ENCODE data around the gene PTGDS. TPM values are rescaled to one million over a fixed set of nuclear protein-coding genes. Genes with fewer than 3 reads are reported as not detected.
A peak's percentile ranks its signal among the peaks of the same experiment; 100 is the strongest.

PTGDS gene
- total and polyA plus RNA-seq, 2 experiments from 2014 or later: 0.25 TPM; not detected in 1

- TF ChIP-seq EZH2phosphoT487 (IDR thresholded peaks at IDR 0.05; ENCODE audit: insufficient read depth, low read depth): no peak
- TF ChIP-seq EZH2 (IDR thresholded peaks at IDR 0.05; ENCODE audit: insufficient read depth, poor library complexity, severe bottlenecking): no peak
- DNase-seq: peak; percentile 69
- H3K4me2 ChIP-seq (ENCODE audit: unreplicated experiment): peak within 1 kb of the TSS; percentile 46
Observed at GRCh38 chr9:136996361-136997292, 19.3 kb downstream of the PTGDS start, which contains the start of gene CLIC3. Gene CLIC3, minus strand, starts transcription at chr9:136996568. Its CDS starts 25 bp downstream, at chr9:136996543.

GRCh38 chr9:136997371-136997770, 20.1 kb downstream of the PTGDS start:
- 86 to 88% methylated on average over 10 of the region's 10 CpGs for WGBS, 2 experiments (ENCODE audit: low coverage in 1 of 2, low lambda C conversion rate in 2 of 2, missing lambda C conversion rate in 2 of 2)
- Histone ChIP-seq H3K9me3 (ENCODE audit: low read depth) (no peaks in the 10 kb centered on the region), H4K20me1 (ENCODE audit: insufficient read depth) (no peaks in the 10 kb centered on the region), H3K27me3 (replicated peaks; ENCODE audit: insufficient read depth) (no peaks in the 10 kb centered on the region), H3K36me3 (ENCODE audit: low read depth) (no peaks in the 10 kb centered on the region), H3K4me3 (no peak overlapping the region), H3K9ac (no peak overlapping the region), H2AFZ (no peak overlapping the region), H3K9me2 (ENCODE audit: insufficient read depth) (no peaks in the 10 kb centered on the region), H3K27ac (no peak overlapping the region), H3F3A (ENCODE audit: insufficient read depth) (peaks cover 10% of the 10 kb centered on the region; the same call in 1 of the 2 replicates), H3K79me2 (ENCODE audit: insufficient read depth) (0 out of 2 replicates have a peak, but pooled peaks cover 4% of the 10 kb centered on the region), H3K4me2 (ENCODE audit: unreplicated experiment) (no peak overlapping the region), H3K4me1 (ENCODE audit: insufficient read depth) (peaks cover 26% of the 10 kb centered on the region)
- in situ Hi-C loops (cut with MboI): no loop called here
- DNase-seq: no peak
- no peak for TF ChIP-seq EZH2 (IDR thresholded peaks at IDR 0.05; ENCODE audit: insufficient read depth, poor library complexity, severe bottlenecking)
- TF ChIP-seq EZH2phosphoT487 (IDR thresholded peaks at IDR 0.05; ENCODE audit: insufficient read depth, low read depth): no peak

More at GRCh38 chr9:136996361-136997292, 19.3 kb downstream of the PTGDS start, which contains the start of gene CLIC3:
- no peaks in the 10 kb centered on the region for H3K9me3 ChIP-seq (ENCODE audit: low read depth)
- peaks cover 10% of the 10 kb centered on the region; the same call in 1 of the 2 replicates for H3F3A ChIP-seq (ENCODE audit: insufficient read depth)
- peak within 1 kb of the TSS; percentile 28 for H3K27ac ChIP-seq
- H3K9me2 ChIP-seq (ENCODE audit: insufficient read depth): no peaks in the 10 kb centered on the region
- peak within 1 kb of the TSS; percentile 47 for H2AFZ ChIP-seq
- 19 to 22% methylated on average over 25 to 35 of the region's 35 CpGs for WGBS, 2 experiments (ENCODE audit: low coverage in 1 of 2, low lambda C conversion rate in 2 of 2, missing lambda C conversion rate in 2 of 2)
- in situ Hi-C loops (cut with MboI): no loop called here
- H3K36me3 ChIP-seq (ENCODE audit: low read depth): no peaks in the 10 kb centered on the region
- H3K4me3 ChIP-seq: peak within 1 kb of the TSS; percentile 57
- H3K27me3 ChIP-seq (replicated peaks; ENCODE audit: insufficient read depth): no peaks in the 10 kb centered on the region
- peak within 1 kb of the TSS; percentile 52 for H3K9ac ChIP-seq
- 0 out of 2 replicates have a peak, but pooled peaks cover 4% of the 10 kb centered on the region for H3K79me2 ChIP-seq (ENCODE audit: insufficient read depth)
- no peaks in the 10 kb centered on the region for H4K20me1 ChIP-seq (ENCODE audit: insufficient read depth)
- peaks cover 26% of the 10 kb centered on the region for H3K4me1 ChIP-seq (ENCODE audit: insufficient read depth)

GRCh38 chr9:136997830-136998234, 20.5 kb downstream of the PTGDS start:
- in situ Hi-C loops (cut with MboI): no loop called here
- no peak for TF ChIP-seq EZH2 (IDR thresholded peaks at IDR 0.05; ENCODE audit: insufficient read depth, poor library complexity, severe bottlenecking)
- TF ChIP-seq EZH2phosphoT487 (IDR thresholded peaks at IDR 0.05; ENCODE audit: insufficient read depth, low read depth): no peak
- Histone ChIP-seq H4K20me1 (ENCODE audit: insufficient read depth) (no peaks in the 10 kb centered on the region), H3K79me2 (ENCODE audit: insufficient read depth) (0 out of 2 replicates have a peak, but pooled peaks cover 4% of the 10 kb centered on the region), H3K4me1 (ENCODE audit: insufficient read depth) (peaks cover 26% of the 10 kb centered on the region), H3K27ac (no peak overlapping the region), H2AFZ (no peak overlapping the region), H3K4me3 (no peak overlapping the region), H3K36me3 (ENCODE audit: low read depth) (no peaks in the 10 kb centered on the region), H3K9ac (no peak overlapping the region), H3F3A (ENCODE audit: insufficient read depth) (peaks cover 10% of the 10 kb centered on the region; the same call in 1 of the 2 replicates), H3K27me3 (replicated peaks; ENCODE audit: insufficient read depth) (no peaks in the 10 kb centered on the region), H3K4me2 (ENCODE audit: unreplicated experiment) (no peak overlapping the region), H3K9me3 (ENCODE audit: low read depth) (no peaks in the 10 kb centered on the region), H3K9me2 (ENCODE audit: insufficient read depth) (no peaks in the 10 kb centered on the region)
- 80 to 91% methylated on average over 14 to 18 of the region's 18 CpGs for WGBS, 2 experiments (ENCODE audit: low coverage in 1 of 2, low lambda C conversion rate in 2 of 2, missing lambda C conversion rate in 2 of 2)
- DNase-seq: no peak

- Histone ChIP-seq H4K20me1 (ENCODE audit: insufficient read depth) (no peaks in the 10 kb centered on the region), H3K9me3 (ENCODE audit: low read depth) (no peaks in the 10 kb centered on the region), H3F3A (ENCODE audit: insufficient read depth) (peaks cover 10% of the 10 kb centered on the region; the same call in 1 of the 2 replicates), H2AFZ (peak overlapping the region; percentile 68), H3K4me2 (ENCODE audit: unreplicated experiment) (no peak overlapping the region), H3K79me2 (ENCODE audit: insufficient read depth) (no peaks in the 10 kb centered on the region), H3K36me3 (ENCODE audit: low read depth) (no peaks in the 10 kb centered on the region), H3K9ac (no peak overlapping the region), H3K9me2 (ENCODE audit: insufficient read depth) (no peaks in the 10 kb centered on the region), H3K4me1 (ENCODE audit: insufficient read depth) (peaks cover 22% of the 10 kb centered on the region), H3K27me3 (replicated peaks; ENCODE audit: insufficient read depth) (no peaks in the 10 kb centered on the region), H3K4me3 (no peak overlapping the region), H3K27ac (peak overlapping the region; percentile 46; the same call in 1 of the 2 replicates)
- WGBS, 2 experiments (ENCODE audit: low coverage in 1 of 2, low lambda C conversion rate in 2 of 2, missing lambda C conversion rate in 2 of 2): 72 to 73% methylated on average over 10 of the region's 10 CpGs
- in situ Hi-C loops (cut with MboI): no loop called here
- TF ChIP-seq EZH2phosphoT487 (IDR thresholded peaks at IDR 0.05; ENCODE audit: insufficient read depth, low read depth) (no peak), EZH2 (IDR thresholded peaks at IDR 0.05; ENCODE audit: insufficient read depth, poor library complexity, severe bottlenecking) (no peak)
- peak; percentile 59 for DNase-seq
Observed at GRCh38 chr9:137000177-137000930, 23.1 kb downstream of the PTGDS start.
